Measurements from ENCODE around the gene CABP1.

DNA sequence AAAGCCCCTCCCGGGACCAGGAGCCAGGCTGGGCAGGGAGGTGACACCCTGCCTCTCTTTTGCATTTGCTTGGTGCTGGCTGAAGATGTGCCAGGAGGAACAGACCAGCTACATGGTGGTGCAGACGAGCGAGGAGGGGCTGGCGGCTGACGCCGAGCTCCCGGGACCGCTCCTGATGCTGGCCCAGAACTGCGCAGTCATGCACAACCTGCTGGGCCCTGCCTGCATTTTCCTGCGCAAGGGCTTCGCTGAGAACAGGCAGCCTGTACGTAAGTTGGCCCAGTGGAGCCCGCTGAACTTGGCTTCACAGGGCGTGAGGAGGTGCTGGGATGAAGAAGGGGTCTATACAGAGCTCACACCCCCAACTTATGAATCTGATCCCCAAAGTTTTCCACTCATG, 15.6 kb downstream of the CABP1 start:
- no peak for TF ChIP-seq GTF2F1 (IDR thresholded peaks at IDR 0.05; ENCODE audit: low read depth, low read length)
- TF ChIP-seq, protein P1, sequence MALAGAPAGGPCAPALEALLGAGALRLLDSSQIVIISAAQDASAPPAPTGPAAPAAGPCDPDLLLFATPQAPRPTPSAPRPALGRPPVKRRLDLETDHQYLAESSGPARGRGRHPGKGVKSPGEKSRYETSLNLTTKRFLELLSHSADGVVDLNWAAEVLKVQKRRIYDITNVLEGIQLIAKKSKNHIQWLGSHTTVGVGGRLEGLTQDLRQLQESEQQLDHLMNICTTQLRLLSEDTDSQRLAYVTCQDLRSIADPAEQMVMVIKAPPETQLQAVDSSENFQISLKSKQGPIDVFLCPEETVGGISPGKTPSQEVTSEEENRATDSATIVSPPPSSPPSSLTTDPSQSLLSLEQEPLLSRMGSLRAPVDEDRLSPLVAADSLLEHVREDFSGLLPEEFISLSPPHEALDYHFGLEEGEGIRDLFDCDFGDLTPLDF (CRISPR knock-in tag; IDR thresholded peaks at IDR 0.05), result no peak
- no peak for TF ChIP-seq EP400 (IDR thresholded peaks at IDR 0.05)
- TF ChIP-seq, protein P2, sequence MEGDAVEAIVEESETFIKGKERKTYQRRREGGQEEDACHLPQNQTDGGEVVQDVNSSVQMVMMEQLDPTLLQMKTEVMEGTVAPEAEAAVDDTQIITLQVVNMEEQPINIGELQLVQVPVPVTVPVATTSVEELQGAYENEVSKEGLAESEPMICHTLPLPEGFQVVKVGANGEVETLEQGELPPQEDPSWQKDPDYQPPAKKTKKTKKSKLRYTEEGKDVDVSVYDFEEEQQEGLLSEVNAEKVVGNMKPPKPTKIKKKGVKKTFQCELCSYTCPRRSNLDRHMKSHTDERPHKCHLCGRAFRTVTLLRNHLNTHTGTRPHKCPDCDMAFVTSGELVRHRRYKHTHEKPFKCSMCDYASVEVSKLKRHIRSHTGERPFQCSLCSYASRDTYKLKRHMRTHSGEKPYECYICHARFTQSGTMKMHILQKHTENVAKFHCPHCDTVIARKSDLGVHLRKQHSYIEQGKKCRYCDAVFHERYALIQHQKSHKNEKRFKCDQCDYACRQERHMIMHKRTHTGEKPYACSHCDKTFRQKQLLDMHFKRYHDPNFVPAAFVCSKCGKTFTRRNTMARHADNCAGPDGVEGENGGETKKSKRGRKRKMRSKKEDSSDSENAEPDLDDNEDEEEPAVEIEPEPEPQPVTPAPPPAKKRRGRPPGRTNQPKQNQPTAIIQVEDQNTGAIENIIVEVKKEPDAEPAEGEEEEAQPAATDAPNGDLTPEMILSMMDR (IDR thresholded peaks at IDR 0.05 in 2 of 3, conservative IDR thresholded peaks at IDR 0.05 in 1 of 3; ENCODE audit: insufficient read depth in 2 of 3, low read depth in 1 of 3, low read length in 3 of 3), result no peak
